NCI-H460 (cell line): ENCODE results near the gene MTCH2. TPM values are rescaled to one million over a fixed set of nuclear protein-coding genes. Genes with fewer than 3 reads are reported as not detected.

Experiments
- small RNA-seq, 2 experiments: library from RNA; depleted of rRNA; stranded (forward); fragments of <200 nt; gene quantifications; one replicate each; pipeline ENCODE3, GENCODE V24; 2014
- total RNA-seq: library from RNA; depleted of rRNA; stranded (reverse); fragments of >200 nt; shearing (Covaris generic); gene quantifications from 2 replicates; pipeline ENCODE4 v1.2.3, GENCODE V29; 2014; rRNA removed

MTCH2 gene
- total RNA-seq, 1 experiment from 2014 or later = 72.3 TPM

Small RNA genes within 50 kb of the gene (small RNA-seq; reads per million reads assigned to genes)
- gene RNU5E-10P = 0 to 0.02 reads per million in 2 experiments

Other genes with a start within 250 kb of the MTCH2 start
- 12.0 and 12.9 TPM in 2 replicates for gene SLC39A13, start 234.0 kb downstream of the MTCH2 start, total RNA-seq
- 120 and 123 TPM in 2 replicates for gene PSMC3, start 216.1 kb downstream of the MTCH2 start, total RNA-seq
- gene RAPSN, start 193.4 kb downstream of the MTCH2 start, total RNA-seq = 0.17 TPM in 1 of 2 replicates, not detected in the other
- 60.3 and 74.4 TPM in 2 replicates for gene CELF1, start 89.4 kb downstream of the MTCH2 start, total RNA-seq
- 51.0 and 54.8 TPM in 2 replicates for gene PTPMT1, start 77.0 kb downstream of the MTCH2 start, total RNA-seq
- 10.2 and 10.9 TPM in 2 replicates for gene KBTBD4, start 63.6 kb downstream of the MTCH2 start, total RNA-seq
- 41.8 and 46.6 TPM in 2 replicates for gene NDUFS3, start 63.5 kb downstream of the MTCH2 start, total RNA-seq
- not detected in 2 replicates for gene FAM180B, start 55.9 kb downstream of the MTCH2 start, total RNA-seq
- gene C1QTNF4, start 48.1 kb downstream of the MTCH2 start, total RNA-seq = not detected in 2 replicates
- 0.49 and 2.2 TPM in 2 replicates for gene AGBL2, start 72.8 kb upstream of the MTCH2 start, total RNA-seq
- gene FNBP4, start 124.8 kb upstream of the MTCH2 start, total RNA-seq = 52.2 and 69.4 TPM in 2 replicates
- gene NUP160, start 205.8 kb upstream of the MTCH2 start, total RNA-seq = 28.0 and 35.6 TPM in 2 replicates